Activated CD4-positive, CD25-positive, alpha-beta regulatory T cell treated with anti-CD3 and anti-CD28 coated beads, Interleukin-2, amount 50 U/mL, for 24 hours (primary cell): ENCODE results near the gene CDRT15.
"Not testable (repeated sequence)": the region's sequence is repeated elsewhere in the genome, so short reads cannot be mapped to it uniquely, and the experiment has no call there.

Source experiments
- ATAC-seq, 2 donors: fragments of 150-1000 bp; cut with Tn5 transposase; one replicate each; pipeline ENCODE4 v1.10.0; 2021; ENCODE audit warnings: mild to moderate bottlenecking in 1 of 2, moderate library complexity in 1 of 2

Gene CDRT15

DNA sequence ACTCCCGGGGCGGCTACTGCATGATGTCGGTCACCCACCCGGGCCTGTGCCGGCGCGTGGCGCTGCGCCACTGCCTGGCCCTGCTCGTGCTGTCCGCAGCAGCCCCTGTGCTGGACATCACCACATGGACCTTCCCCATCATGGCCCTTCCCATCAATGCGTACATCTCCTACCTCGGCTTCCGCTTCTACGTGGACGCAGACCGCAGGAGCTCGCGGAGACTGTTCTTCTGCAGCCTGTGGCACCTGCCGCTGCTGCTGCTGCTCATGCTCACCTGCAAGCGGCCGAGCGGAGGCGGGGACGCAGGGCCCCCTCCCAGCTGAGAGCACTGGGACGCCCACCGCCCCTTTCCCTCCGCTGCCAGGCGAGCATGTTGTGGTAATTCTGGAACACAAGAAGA, 29.8 kb downstream of the CDRT15 start:
- ATAC-seq, result no peak

DNA sequence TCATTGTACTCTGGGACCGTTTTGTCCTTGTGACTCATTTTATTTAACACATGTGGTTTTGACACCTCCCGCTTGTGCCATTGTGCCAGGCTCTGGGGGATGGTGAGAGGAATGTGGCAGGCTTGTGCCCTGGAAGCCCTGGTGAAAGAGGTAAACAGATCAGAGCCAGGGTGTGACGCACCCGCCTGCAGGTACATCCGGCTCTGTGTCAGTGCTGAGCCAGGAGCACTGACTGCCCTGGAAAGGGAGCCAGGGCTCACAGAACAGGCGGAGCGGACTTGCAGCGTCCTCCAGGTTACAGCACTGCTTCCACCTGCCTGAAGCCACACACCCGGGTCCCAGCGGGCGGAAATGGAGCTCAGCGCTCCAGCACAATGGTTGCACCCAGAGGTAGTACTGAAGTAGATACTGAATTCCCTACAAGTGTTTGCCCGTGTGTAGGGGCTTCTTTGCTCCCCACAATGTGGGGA, 30.6 kb downstream of the CDRT15 start:
- ATAC-seq, result peak; percentile 27 to 55

DNA sequence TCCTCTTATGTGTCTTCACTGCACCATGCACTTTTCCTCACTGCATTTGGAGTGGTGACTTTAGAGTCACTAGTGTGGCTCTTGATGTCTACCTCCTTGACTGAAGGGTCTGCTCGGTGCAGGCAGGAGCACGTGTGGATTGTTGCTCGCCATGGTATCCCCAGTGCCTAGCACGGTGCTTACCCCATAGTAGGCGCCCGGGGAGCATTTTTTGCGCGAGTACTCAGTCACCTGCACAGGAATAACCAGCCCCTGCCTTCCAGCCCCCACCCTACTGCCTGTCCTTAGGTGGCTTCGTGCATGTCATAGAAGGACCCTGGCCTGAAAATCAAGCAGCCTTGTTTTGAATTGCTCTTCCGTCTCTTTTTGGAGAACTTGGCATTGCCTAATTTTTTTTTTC, 31.3 kb downstream of the CDRT15 start:
- ATAC-seq, result no peak

DNA sequence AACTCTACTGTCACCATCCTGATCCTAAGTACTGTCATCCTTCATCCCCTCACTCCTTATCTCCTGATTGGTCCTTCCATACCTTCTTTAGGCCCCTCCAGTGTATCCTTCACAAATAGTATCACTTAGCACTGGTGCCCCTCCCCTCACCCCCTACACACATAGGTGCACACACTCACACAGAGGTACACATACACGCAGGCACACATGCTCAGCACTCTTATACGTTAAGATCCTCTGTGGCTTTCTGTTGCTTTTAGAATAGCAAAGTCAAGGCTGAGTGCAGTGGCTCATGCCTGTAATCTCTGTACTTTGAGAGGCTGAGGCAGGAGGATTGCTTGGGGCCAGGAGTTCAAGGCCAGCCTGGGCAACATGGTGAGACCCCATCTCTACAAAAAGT, 32.1 kb downstream of the CDRT15 start:
- ATAC-seq, result no peak

DNA sequence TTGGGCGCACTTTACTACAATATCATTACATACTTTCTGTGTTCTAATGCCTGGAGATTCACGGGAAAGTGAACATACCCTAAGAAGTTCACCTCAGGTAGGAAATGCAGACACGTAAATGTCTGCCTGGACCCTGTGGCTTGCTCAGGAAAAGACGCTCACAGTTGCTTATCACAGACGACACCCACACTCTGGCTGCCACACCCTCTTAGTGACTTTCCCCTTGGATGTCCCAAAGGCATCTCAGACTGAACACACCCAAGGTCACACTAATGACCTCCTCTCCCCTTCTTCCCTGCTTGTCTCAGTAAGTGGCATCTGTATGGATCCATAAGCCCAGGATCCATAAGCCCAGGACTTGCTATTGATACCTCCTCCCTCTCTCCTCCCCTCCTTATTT, 32.6 kb downstream of the CDRT15 start:
- no peak for ATAC-seq

- ATAC-seq, result peak; percentile 50 to 52
Observed at GRCh38 chr17:14203388-14203787, 33.3 kb downstream of the CDRT15 start.

DNA sequence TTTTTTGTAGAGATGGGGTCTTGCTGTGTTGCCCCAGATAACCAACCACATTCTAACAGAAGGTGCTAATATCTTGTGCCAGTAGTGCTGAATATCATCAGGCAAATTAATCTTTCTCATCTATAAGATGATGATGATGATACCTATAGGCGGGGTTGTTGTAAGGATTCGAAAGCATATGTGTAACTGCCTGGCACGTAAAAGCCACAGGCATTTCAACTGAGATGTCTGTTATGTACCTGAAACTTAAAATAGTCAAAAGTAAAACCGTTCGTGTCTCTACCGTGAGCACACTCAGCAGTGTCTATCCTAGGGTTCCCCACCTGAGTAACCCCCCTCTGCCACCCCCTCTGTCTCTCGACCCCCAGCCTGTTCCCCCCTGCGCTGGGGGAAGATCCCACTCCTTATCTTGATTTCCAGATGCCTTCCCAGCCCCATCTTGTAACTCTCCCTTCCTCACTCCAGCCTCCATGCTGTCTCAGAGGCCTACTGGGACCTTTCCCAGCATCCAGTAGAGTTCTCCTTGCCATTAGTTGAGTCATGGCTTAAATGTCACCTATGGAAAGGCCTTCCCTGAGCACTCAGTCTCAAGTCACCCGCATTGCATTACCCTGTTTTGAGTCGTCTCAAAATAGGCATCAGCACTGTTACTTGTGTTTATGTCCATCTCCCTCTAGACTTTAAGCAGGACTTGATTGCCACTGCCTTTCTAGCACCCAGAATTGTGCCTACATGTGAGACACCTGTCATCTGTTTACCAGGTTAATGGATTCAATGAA, 34.1 kb downstream of the CDRT15 start:
- ATAC-seq, result peak; percentile 47 to 59

DNA sequence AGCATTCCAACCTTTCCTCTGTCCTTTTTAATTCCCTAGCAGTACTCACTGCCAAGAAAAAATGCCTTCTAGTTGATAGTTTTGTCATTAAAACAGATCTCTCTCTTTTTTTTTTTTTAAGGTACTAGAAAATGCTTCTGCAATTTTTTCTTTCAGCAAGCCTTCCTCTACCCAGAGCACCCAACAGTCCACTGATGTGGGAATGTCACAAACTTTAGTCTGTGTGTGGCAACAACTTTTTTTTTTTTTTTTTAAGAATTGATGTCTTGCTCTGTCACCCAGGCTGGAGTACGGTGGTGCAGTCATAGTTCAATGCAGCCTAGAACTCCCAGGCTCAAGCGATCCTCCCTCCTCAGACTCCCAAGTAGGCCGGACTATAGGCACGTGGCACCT, 34.7 kb downstream of the CDRT15 start:
- no peak for ATAC-seq

GRCh38 chr17:14201021-14201987, 35.4 kb downstream of the CDRT15 start:
- ATAC-seq, result peak; percentile 37 to 45

DNA sequence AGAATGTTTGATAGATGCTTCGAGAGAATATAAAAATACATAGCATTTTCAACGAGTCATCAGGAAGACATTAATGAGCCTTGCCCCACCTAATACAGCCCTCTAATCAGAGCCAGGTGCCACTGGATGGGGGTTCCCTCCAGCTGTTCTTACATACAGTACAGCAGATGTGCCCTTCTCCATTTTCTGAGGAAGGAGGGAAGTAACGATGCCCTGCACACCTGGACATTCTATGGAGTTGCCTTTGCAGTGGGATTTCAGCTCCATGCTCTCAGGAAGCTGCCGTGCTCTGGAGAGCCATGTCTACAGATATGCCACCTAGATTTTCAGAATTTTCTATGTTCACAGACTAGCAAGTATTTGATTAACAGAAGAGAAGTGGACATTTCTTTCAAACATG, 36.3 kb downstream of the CDRT15 start:
- no peak for ATAC-seq

GRCh38 chr17:14199601-14200000, 37.1 kb downstream of the CDRT15 start:
- no peak for ATAC-seq

DNA sequence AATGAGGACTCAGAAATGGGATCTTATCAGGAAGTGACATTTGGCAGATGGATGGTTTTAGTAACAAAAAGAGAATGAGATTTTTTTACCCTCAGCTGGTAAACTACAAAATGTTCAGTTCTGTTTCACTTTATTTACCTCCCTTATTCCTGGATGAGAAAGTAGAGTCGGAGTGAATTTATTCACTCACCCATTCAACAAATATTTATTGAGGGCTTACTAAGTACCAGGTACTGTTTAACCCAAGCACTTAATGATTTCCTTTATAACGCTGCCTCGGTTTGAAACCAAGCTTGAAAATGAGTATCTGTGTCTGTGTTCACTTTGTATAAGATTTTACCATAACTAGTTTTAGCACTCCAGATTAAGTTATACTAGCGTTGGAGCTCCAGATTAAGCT, 38.1 kb downstream of the CDRT15 start:
- no peak for ATAC-seq

DNA sequence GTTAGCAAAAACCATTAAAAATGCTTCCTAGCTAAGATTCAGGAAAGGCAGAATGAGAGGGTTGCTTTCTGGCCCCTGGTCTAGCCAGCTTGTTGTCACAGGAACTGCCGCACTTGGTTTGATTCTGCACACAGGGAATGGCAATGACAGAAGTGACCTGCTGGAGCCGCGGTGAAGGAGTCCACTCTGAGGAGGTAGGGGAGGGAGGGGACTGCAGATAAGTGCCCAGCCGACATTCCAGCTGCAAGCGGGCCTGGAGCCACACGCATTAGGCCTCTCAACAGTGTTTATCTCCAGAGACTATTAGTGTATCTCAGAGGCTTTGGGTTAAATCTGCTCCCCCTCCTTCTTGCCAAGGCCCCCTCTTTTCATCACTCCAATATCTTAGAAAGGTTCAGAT, 38.6 kb downstream of the CDRT15 start:
- ATAC-seq, result no peak

DNA sequence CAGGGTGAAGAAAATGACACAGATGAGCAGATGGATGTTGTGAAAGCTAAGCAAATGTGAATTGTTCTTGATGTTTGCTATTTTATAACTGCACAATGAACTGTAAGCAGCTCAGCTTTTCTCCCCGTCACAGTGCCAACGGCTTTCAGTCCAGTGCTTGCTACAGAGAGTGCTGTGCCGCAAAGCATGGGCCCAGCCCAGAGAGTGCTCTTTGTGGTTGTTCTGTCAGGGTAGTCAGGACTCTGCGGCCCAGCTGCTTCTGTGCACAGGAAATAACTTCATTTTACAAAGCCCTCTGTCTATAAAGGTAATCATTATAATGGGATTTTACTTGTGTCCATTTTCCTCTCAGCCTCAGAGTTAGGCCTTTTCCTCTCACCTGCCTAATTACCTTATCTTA, 39.1 kb downstream of the CDRT15 start:
- peak; percentile 61 to 63 for ATAC-seq

DNA sequence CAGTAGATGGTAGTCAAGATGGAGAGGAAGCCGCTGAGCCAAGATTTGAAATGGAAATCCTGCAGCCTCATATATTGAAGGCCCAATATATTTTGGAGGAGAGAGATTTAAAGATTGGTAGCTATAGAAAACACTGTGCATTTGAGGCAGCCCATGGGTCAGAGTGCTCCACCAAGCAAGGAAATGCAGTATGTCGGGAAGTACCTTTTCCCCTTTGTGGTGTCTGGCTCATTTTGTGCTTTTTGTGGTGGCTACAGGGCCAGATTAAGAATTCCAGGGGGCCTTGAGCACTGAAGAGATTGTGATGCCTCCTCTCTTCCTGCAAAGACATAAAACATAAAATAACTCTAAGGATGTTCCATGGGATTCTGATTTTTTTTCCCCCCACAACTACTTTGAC, 39.6 kb downstream of the CDRT15 start:
- ATAC-seq, result no peak

DNA sequence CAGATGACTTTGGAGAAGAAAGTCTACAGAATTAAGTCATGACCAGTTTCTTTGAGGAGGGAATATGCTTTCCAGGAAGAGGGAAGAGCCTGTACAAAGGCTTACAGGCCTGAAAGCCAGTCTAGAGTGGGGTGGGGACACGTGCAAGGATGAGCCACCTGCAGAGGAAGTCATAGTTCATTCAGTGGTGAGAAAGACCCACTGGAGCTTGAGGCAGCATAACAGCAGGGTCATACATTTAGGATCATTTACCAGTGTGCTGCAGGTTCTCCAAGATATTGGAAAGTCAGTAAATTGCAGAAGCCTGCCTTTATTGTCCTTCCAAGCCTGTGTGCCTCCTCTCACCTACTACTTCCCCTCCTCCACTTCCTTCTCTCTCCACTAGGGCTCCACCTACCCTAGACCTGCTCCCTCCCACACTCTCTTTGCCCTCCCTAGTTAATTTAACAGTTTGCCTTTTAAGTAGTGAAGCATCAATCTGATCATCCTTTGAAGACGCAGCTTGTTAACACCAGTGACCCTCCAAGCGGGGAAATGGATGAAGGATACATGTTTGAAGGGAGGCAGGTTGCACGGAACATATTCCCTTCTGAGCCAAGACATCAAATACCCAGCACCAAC, 40.2 kb downstream of the CDRT15 start:
- peak in 1 of 2 donors; percentile 20 for ATAC-seq

DNA sequence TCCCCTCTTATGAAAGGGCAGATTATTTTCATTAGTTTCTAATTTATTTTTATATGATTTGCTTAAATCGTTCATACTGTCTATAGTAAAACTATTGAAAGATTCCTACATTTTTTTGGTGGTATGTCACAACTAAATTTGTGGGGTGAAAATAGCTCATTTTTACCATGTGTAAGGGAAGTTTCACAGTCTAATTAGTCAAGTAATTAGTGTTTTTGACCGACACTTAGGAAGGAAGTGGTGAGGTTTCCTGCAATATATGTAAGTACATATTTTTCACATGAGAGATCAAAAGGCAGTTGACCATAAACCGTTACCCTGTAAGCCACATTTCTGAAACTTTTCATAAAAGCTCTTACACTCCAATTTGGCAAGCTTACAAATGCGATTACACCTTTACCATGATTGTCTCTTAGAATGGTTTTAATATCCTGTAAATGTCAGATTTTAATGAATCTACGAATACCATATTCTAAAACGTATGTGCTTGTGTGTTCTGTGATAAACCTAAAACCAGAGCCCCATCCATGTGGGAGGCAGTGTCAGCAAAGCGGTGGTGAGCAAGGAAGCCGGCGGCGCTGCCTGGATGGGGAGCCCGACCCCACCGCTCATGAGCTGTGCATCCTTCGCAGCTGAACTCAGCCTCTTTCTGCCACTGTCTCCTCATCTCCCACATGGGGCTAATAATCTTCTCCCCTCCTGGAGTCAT, 43.9 kb downstream of the CDRT15 start:
- ATAC-seq, result peak; percentile 51 to 65

GRCh38 chr17:14192039-14192438, 44.6 kb downstream of the CDRT15 start:
- ATAC-seq, result not testable (repeated sequence)

DNA sequence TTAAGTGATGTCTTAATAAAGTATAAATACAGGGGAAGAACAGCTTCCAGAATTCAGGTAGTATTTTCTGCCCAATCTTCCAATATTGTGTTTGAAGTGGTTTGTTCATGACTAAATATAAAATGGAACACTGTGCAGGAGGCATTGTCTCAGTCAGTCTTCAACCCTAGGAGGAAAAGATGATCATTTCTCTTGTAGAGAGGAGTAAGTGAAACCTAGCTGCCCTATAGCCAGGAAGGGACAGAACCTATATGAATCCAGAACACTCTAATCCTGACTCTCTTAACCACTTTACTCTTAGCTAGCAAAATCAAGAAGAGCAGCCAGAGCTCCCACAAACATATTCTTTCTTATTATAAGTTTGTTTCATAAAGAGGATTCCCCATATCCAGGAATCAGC, 45.2 kb downstream of the CDRT15 start:
- ATAC-seq, result not testable (repeated sequence)

GRCh38 chr17:14190774-14191173, 45.9 kb downstream of the CDRT15 start:
- not testable (repeated sequence) for ATAC-seq

- not testable (repeated sequence) for ATAC-seq
Observed at GRCh38 chr17:14186443-14186842, 50.2 kb downstream of the CDRT15 start.
